Lung (tissue), 16 donors: ENCODE measurements around the gene TMEM192. TPM values are rescaled to one million over a fixed set of nuclear protein-coding genes. Genes with fewer than 3 reads are reported as not detected.

Experiments used
- ATAC-seq: fragments of 200-7000 bp; cut with Tn5 transposase; one replicate; pipeline ENCODE4 v1.9.1; 2020; ENCODE audit warnings: moderate number of reproducible peaks; ENCODE audit not compliant: insufficient read depth, low FRiP score
- DNase-seq, 3 donors: peaks; one replicate each; pipeline ENCODE4 v3.0.0-alpha.2; 2013 to 2017
- H3K27ac ChIP-seq, 2 donors: one replicate each; pipeline ENCODE4 v1.5.1; 2013; ENCODE audit warnings: mild to moderate bottlenecking in 2 of 2, moderate library complexity in 2 of 2, control low read depth in 1 of 2, inconsistent platforms in 1 of 2, low read depth in 1 of 2, low read length in 1 of 2
- H3K27me3 ChIP-seq, 3 donors: one replicate each; pipeline ENCODE4 v1.5.1; 2013; ENCODE audit warnings: low read length in 2 of 3; ENCODE audit not compliant: control insufficient read depth in 3 of 3, insufficient read depth in 3 of 3
- H3K36me3 ChIP-seq, 4 donors: one replicate each; pipeline ENCODE4 v1.5.1; 2013; ENCODE audit warnings: low read length in 4 of 4, mild to moderate bottlenecking in 1 of 4, moderate library complexity in 1 of 4; ENCODE audit not compliant: control insufficient read depth in 4 of 4, insufficient read depth in 4 of 4
- H3K4me1 ChIP-seq, 5 donors: one replicate each; pipeline ENCODE4 v1.5.1; 2013; ENCODE audit warnings: low read length in 5 of 5, mild to moderate bottlenecking in 2 of 5, moderate library complexity in 1 of 5; ENCODE audit not compliant: control insufficient read depth in 5 of 5, insufficient read depth in 5 of 5
- H3K4me3 ChIP-seq: one replicate; pipeline ENCODE4 v1.5.1; 2013; ENCODE audit warnings: mild to moderate bottlenecking, control low read depth, moderate library complexity
- H3K9ac ChIP-seq, 2 donors: one replicate each; pipeline ENCODE4 v1.5.1; 2013; ENCODE audit warnings: low read length in 2 of 2, control low read depth in 1 of 2; ENCODE audit not compliant: insufficient read depth in 1 of 2
- H3K9me3 ChIP-seq, 4 donors: one replicate each; pipeline ENCODE4 v1.5.1; 2013; ENCODE audit warnings: low read length in 3 of 4, mild to moderate bottlenecking in 1 of 4, moderate library complexity in 1 of 4; ENCODE audit not compliant: control insufficient read depth in 4 of 4, insufficient read depth in 3 of 4
- WGBS, 2 donors: extraction: QIAGEN DNeasy Blood & Tissue Kit; methylation state at CpG; one replicate each; pipeline ENCODE4 v1.1.7; 2013; 5-methylcytosine and 5-hydroxymethylcytosine counted together
- long read RNA-seq, 5 donors: transcript quantifications; one replicate each; lab custom pipeline, GENCODE V29; 2026
- polyA plus RNA-seq, 2 donors: library from polyadenylated mRNA; stranded (reverse); fragments of 200-250 nt; gene quantifications; one replicate each; pipeline ENCODE4 v1.2.1, GENCODE V29; 2013
- total RNA-seq, 2 donors: library from RNA; depleted of rRNA in 1 of 2; stranded (reverse); fragments of >200 nt in 1 of 2; gene quantifications; one replicate each; pipeline ENCODE4 v1.2.1, GENCODE V29; 2014 to 2021
- TF ChIP-seq, protein P1 (sequence below): IDR thresholded peaks from 2 replicates; pipeline ENCODE4 v1.5.1; 2012; ENCODE audit warnings: mild to moderate bottlenecking; ENCODE audit errors: control extremely low read depth, extremely low read depth
- donor health status: control.
- donor health status: control.
- donor health status: Bipolar disorder and iron deficiency.
- donor health status: healthy.
- donor health status: DM: yes; HTN: yes; CAD: no.

Gene TMEM192
- total RNA-seq (10 to 100 TPM; 16.0 to 16.4 TPM), polyA plus RNA-seq (10 to 100 TPM in 1 of 2 donors, 1 to 10 TPM in 1; 8.9 to 14.3 TPM)
- long read RNA-seq, donor 1, full-length matches to known transcripts = 5 of 10 reads
- long read RNA-seq, donor 1, partial matches to known transcripts = 5 of 10 reads
- long read RNA-seq, donor 1, other reads (novel, unspliced or antisense) = 0 of 10 reads
- long read RNA-seq, donor 2, partial matches to known transcripts = 5 of 5 reads
- long read RNA-seq, donor 2, other reads (novel, unspliced or antisense) = 0 of 5 reads
- long read RNA-seq, donor 3, partial matches to known transcripts = 0 of 2 reads
- long read RNA-seq, donor 3, other reads (novel, unspliced or antisense) = 0 of 2 reads
- long read RNA-seq, donor 4 = 0 reads
- long read RNA-seq, donor 5, full-length matches to known transcripts = 4 of 4 reads
- long read RNA-seq, donor 5, partial matches to known transcripts = 0 of 4 reads
- long read RNA-seq, donor 5, other reads (novel, unspliced or antisense) = 0 of 4 reads

GRCh38 chr4:165112368-165113121 is at the start of gene TMEM192:
Gene TMEM192, minus strand, starts transcription at chr4:165112860. Its CDS starts 87 bp downstream, at chr4:165112773.
- Histone ChIP-seq H3K27me3 (no peaks in the 10 kb centered on the region), H3K36me3 (no peaks in the 10 kb centered on the region), H3K27ac (peak within 1 kb of the TSS; percentile 92 to 96), H3K9ac (peak within 1 kb of the TSS; percentile 51 to 96), H3K9me3 (no peaks in the 10 kb centered on the region), H3K4me3 (peak within 1 kb of the TSS; percentile 92), H3K4me1 (peaks cover 0 to 11% (median 0%) of the 10 kb centered on the region in 5 donors)
- TF ChIP-seq, protein P1, sequence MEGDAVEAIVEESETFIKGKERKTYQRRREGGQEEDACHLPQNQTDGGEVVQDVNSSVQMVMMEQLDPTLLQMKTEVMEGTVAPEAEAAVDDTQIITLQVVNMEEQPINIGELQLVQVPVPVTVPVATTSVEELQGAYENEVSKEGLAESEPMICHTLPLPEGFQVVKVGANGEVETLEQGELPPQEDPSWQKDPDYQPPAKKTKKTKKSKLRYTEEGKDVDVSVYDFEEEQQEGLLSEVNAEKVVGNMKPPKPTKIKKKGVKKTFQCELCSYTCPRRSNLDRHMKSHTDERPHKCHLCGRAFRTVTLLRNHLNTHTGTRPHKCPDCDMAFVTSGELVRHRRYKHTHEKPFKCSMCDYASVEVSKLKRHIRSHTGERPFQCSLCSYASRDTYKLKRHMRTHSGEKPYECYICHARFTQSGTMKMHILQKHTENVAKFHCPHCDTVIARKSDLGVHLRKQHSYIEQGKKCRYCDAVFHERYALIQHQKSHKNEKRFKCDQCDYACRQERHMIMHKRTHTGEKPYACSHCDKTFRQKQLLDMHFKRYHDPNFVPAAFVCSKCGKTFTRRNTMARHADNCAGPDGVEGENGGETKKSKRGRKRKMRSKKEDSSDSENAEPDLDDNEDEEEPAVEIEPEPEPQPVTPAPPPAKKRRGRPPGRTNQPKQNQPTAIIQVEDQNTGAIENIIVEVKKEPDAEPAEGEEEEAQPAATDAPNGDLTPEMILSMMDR = no peak
- peak; percentile 96 to 97 (median 96) for DNase-seq
- ATAC-seq = peak; percentile 99
- 0% methylated on average over 59 to 66 of the region's 66 CpGs for WGBS, 2 donors

GRCh38 chr4:165158762-165159161 is 46.1 kb upstream of the TMEM192 start:
- no peak overlapping the region for H3K4me3 ChIP-seq
- no peak overlapping the region for H3K27ac ChIP-seq
- no peaks in the 10 kb centered on the region for H3K27me3 ChIP-seq
- no peak overlapping the region for H3K9ac ChIP-seq
- TF ChIP-seq, protein P1 = no peak
- H3K9me3 ChIP-seq = no peaks in the 10 kb centered on the region
- ATAC-seq (no peak), DNase-seq (no peak)
- H3K4me1 ChIP-seq = no peaks in the 10 kb centered on the region
- no peaks in the 10 kb centered on the region for H3K36me3 ChIP-seq

GRCh38 chr4:165156906-165157305 is 44.2 kb upstream of the TMEM192 start:
- Histone ChIP-seq H3K4me1 (no peaks in the 10 kb centered on the region), H3K27me3 (no peaks in the 10 kb centered on the region), H3K36me3 (no peaks in the 10 kb centered on the region), H3K27ac (no peak overlapping the region), H3K9ac (no peak overlapping the region), H3K9me3 (no peaks in the 10 kb centered on the region), H3K4me3 (no peak overlapping the region)
- TF ChIP-seq, protein P1 = no peak
- DNase-seq = no peak
- no peak for ATAC-seq
- WGBS, 2 donors = 93 to 97% methylated on average over 2 of the region's 2 CpGs
